ENCODE data around the gene HDHD5. TPM values are rescaled to one million over a fixed set of nuclear protein-coding genes. Genes with fewer than 3 reads are reported as not detected.
A peak's percentile ranks its signal among the peaks of the same experiment; 100 is the strongest.

The HDHD5 gene
- total RNA-seq, 1 donor from 2014 or later: 30.2 TPM

DNA sequence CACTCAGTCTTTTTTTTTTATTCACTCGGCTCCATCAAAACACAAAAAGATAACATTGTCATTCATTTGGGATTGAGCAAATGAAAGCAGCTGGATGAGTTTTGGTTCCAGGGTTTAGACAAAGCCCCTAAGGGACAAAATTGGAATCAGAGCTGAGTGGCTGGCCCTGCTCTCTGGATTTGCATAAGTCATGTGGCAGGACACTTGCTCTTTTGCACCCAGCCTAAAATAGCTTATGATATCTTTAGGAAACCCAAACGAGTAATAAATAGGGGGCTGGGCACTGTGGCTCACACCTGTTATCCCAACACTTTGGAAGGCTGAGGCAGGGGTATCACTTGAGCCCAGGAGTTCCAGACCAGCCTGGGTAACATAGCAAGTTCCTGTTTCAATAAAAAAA lies 27.0 kb downstream of the HDHD5 start:
- no peak for DNase-seq
- no peaks in the 10 kb centered on the region for H3K36me3 Mint-ChIP-seq (ENCODE audit: unreplicated experiment)
- no peak overlapping the region for H3K27ac Mint-ChIP-seq (ENCODE audit: unreplicated experiment)
- no peak overlapping the region for H3K4me3 Mint-ChIP-seq (ENCODE audit: unreplicated experiment)
- no peaks in the 10 kb centered on the region for H3K9me3 Mint-ChIP-seq (ENCODE audit: unreplicated experiment)
- TF ChIP-seq, protein P1, sequence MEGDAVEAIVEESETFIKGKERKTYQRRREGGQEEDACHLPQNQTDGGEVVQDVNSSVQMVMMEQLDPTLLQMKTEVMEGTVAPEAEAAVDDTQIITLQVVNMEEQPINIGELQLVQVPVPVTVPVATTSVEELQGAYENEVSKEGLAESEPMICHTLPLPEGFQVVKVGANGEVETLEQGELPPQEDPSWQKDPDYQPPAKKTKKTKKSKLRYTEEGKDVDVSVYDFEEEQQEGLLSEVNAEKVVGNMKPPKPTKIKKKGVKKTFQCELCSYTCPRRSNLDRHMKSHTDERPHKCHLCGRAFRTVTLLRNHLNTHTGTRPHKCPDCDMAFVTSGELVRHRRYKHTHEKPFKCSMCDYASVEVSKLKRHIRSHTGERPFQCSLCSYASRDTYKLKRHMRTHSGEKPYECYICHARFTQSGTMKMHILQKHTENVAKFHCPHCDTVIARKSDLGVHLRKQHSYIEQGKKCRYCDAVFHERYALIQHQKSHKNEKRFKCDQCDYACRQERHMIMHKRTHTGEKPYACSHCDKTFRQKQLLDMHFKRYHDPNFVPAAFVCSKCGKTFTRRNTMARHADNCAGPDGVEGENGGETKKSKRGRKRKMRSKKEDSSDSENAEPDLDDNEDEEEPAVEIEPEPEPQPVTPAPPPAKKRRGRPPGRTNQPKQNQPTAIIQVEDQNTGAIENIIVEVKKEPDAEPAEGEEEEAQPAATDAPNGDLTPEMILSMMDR (IDR thresholded peaks at IDR 0.05; ENCODE audit: partially characterized antibody, unreplicated experiment): no peak
- no peaks in the 10 kb centered on the region for H3K27me3 Mint-ChIP-seq (ENCODE audit: unreplicated experiment)
- H3K4me1 Mint-ChIP-seq (ENCODE audit: low read depth, unreplicated experiment): peaks cover 7% of the 10 kb centered on the region

DNA sequence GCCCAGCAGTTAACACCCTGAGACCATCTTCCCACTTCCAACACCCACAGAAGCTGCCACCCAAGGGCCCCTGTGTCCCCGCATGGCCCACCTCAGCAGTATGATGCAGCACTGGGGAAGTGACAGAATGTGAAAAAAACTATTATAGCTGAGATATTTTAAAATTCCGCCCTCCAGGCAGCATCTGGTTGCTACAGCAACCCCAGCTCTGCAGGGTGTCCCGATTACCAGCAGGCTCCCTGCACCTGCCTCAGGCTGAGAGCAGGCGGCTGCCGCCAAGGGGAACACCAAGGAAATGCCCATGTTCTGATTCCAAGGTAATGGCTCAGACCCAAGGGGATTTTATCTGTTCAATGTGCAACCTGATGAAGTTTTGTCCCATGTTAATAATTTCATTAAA lies 27.4 kb downstream of the HDHD5 start:
- peak; percentile 40 for DNase-seq
- TF ChIP-seq, protein P1 (IDR thresholded peaks at IDR 0.05; ENCODE audit: partially characterized antibody, unreplicated experiment): no peak
- Mint-ChIP-seq H3K4me1 (ENCODE audit: low read depth, unreplicated experiment) (peaks cover 6% of the 10 kb centered on the region), H3K36me3 (ENCODE audit: unreplicated experiment) (no peaks in the 10 kb centered on the region), H3K9me3 (ENCODE audit: unreplicated experiment) (no peaks in the 10 kb centered on the region), H3K27ac (ENCODE audit: unreplicated experiment) (no peak overlapping the region), H3K27me3 (ENCODE audit: unreplicated experiment) (no peaks in the 10 kb centered on the region), H3K4me3 (ENCODE audit: unreplicated experiment) (no peak overlapping the region)

DNA sequence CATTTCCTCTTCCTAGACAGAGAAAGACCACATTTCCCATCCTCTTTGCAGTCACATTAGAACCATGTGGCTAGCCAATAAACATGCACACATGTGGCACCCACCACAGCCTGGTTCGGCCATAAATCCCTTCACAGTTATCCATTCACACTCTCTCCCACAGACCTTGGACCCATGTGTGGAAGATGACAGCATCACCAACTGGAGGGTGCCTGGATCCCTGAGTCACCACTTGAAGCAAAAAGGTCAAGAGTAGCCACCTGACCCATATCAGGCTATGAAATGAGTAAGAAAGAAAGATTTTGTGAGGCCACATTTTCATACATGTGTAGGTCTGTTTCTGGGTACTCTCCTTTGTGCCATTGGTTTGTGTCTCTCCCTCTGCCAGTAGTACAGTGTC lies 28.9 kb downstream of the HDHD5 start:
- TF ChIP-seq, protein P1 (IDR thresholded peaks at IDR 0.05; ENCODE audit: partially characterized antibody, unreplicated experiment): no peak
- Mint-ChIP-seq H3K4me3 (ENCODE audit: unreplicated experiment) (no peak overlapping the region), H3K36me3 (ENCODE audit: unreplicated experiment) (no peaks in the 10 kb centered on the region), H3K9me3 (ENCODE audit: unreplicated experiment) (no peaks in the 10 kb centered on the region), H3K27ac (ENCODE audit: unreplicated experiment) (no peak overlapping the region), H3K4me1 (ENCODE audit: low read depth, unreplicated experiment) (peaks cover 6% of the 10 kb centered on the region), H3K27me3 (ENCODE audit: unreplicated experiment) (no peaks in the 10 kb centered on the region)
- no peak for DNase-seq

DNA sequence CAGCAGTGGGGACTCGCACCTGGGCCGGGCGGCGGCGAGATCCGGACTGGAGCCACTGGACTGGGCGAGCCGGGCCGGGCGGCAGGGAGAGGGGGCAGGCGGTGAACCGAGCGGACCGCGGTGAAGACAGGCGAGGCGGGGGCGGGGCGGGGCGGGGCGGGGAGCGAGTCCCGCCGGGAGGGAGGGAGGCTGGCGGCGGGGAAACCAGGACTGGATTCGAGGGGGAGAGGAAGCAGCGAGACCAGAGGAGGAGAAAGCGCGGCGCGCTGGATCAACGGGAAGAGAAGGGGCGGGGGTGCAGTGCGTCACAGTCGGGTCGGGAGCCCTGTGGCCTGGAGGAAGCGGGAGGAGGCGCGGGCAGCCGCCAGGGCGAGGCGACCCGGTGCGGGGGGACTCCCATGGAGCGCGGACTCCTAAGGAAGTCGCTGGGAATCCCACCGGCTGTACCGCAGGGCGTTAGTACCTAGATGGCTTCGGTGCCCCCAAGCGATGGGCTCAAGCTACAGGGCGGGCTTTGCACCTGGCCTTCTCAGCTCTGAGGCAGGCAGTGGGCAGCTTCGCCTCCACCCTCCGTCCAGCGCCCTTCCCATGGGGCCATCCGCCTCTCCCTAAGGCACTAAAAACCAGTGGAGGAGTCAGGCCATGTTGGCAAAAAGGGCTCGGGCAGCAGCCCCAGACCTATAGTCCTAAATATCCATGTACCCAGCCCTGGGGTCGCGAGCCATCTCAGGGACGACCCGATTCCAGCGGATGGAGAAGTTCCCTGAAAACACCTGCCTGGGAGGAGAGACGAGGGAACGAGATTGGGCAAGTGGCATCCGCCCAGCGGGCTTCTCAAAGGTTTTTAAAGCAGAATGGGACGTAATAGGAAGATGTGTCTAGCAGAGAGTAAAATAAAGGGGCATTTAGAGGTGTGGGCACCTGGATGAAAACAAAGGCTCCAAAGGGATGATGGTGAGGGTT lies 37.6 kb downstream of the HDHD5 start, which contains the start of gene TMEM121B:
Gene TMEM121B (minus strand): TSS at position 128 of the 963 bp plus-strand sequence. CDS start 233 bp downstream, outside the sequence.
- H3K27me3 Mint-ChIP-seq (ENCODE audit: unreplicated experiment): peaks cover 18% of the 10 kb centered on the region
- peak within 1 kb of the TSS; percentile 75 for H3K27ac Mint-ChIP-seq (ENCODE audit: unreplicated experiment)
- H3K4me1 Mint-ChIP-seq (ENCODE audit: low read depth, unreplicated experiment): peaks cover 20% of the 10 kb centered on the region
- DNase-seq: peak; percentile 94
- TF ChIP-seq, protein P1 (IDR thresholded peaks at IDR 0.05; ENCODE audit: partially characterized antibody, unreplicated experiment): no peak
- H3K9me3 Mint-ChIP-seq (ENCODE audit: unreplicated experiment): peaks cover 15% of the 10 kb centered on the region
- no peaks in the 10 kb centered on the region for H3K36me3 Mint-ChIP-seq (ENCODE audit: unreplicated experiment)
- H3K4me3 Mint-ChIP-seq (ENCODE audit: unreplicated experiment): peak within 1 kb of the TSS; percentile 89

DNA sequence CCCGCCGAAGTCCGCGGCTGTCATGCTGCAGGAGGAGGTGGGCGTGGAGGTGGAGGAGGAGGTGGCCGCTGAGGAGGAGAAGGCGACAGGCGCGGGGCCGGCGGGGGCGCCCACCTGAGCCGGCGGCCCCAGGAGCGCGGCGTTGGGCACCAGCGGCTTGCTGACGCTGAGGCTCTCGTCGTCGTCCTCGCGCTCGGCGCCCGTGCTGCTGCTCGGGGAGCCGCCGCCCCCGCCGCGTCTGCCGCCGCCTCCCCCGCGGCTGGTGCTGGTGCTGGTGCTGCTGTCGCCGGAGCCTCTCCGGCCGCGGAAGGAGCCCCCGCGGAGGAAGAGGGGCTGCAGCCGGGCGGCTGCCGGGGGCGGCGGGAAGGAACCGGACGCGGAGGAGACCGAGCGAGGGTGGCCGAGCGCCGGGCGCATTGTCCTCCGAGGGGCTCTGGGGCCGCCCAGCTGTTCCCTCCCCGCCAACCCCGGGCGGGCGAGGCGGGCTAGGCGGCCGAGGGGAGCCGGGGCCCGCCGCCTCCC lies 38.3 kb downstream of the HDHD5 start:
- peaks cover 18% of the 10 kb centered on the region for H3K27me3 Mint-ChIP-seq (ENCODE audit: unreplicated experiment)
- no peak overlapping the region for H3K4me3 Mint-ChIP-seq (ENCODE audit: unreplicated experiment)
- peak; percentile 61 for DNase-seq
- H3K9me3 Mint-ChIP-seq (ENCODE audit: unreplicated experiment): peaks cover 15% of the 10 kb centered on the region
- no peak overlapping the region for H3K27ac Mint-ChIP-seq (ENCODE audit: unreplicated experiment)
- H3K36me3 Mint-ChIP-seq (ENCODE audit: unreplicated experiment): no peaks in the 10 kb centered on the region
- TF ChIP-seq, protein P1 (IDR thresholded peaks at IDR 0.05; ENCODE audit: partially characterized antibody, unreplicated experiment): no peak
- peaks cover 22% of the 10 kb centered on the region for H3K4me1 Mint-ChIP-seq (ENCODE audit: low read depth, unreplicated experiment)
